HTR-8/SVneo (cell line): Measurements from ENCODE around the gene DEXI.

Experiments used
- DNase-seq: peaks from one replicate; pipeline ENCODE4 v3.0.0; 2011; ENCODE audit warnings: low spot score, mixed read lengths; ENCODE audit not compliant: insufficient read length
- FAIRE-seq: peaks from 2 replicates; lab custom pipeline; 2011; peaks lifted over from hg19 to GRCh38; lab: Jason Lieb, UNC

DEXI gene

GRCh38 chr16:10942352-10943063 is at the start of gene DEXI:
DEXI (minus strand) TSS chr16:10942468; CDS start chr16:10942005, 463 bp downstream.
- DNase-seq, result peak; percentile 97
- FAIRE-seq, result peak; percentile 44

DNA sequence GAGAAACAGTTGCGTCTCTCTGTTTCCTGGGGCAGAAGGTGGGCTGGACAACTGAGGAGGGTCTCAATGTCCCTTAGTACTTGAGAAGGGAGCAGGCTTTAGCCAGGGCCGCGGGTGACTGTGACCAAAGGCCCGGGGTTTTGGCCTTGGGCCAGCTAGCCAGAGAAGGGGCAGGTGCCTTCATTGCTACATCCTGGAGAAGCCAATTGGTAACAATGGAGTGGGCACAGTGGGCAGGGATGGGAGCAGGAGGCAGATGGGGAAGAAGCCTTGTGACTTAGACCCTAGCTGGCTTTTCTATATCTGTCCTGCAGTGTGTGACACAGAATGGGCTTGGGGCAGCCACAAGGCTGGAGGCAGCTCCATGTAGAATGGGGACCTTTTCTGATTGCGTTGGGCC is 48.1 kb upstream of the DEXI start:
- DNase-seq (no peak), FAIRE-seq (no peak)

DNA sequence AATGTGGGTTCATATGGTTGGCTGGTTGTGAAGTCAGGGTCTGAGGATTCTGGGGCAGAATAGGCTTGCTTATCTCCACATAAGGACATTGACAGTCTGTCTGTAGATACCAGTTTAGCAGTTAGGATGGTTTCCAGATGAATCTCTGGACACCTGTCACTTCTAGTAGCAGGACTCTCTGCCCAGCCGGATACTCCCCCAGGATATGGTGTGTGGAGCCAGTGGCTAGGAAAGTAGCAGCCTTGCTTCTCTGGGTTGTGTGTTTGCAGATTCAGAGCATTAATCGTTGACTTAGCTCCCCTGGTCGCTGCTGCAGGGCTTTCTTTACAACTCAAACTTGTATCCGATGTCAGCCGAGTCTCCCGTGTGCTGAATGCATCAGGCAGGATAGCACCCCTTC is 47.3 kb upstream of the DEXI start:
- no peak for FAIRE-seq

GRCh38 chr16:10988879-10989278 is 46.6 kb upstream of the DEXI start:
- DNase-seq, result no peak
- no peak for FAIRE-seq

More for the DNA sequence above, 47.3 kb upstream of the DEXI start:
- DNase-seq, result no peak

- FAIRE-seq (no peak), DNase-seq (no peak)
Measured at GRCh38 chr16:10988164-10988803, 46.0 kb upstream of the DEXI start.

GRCh38 chr16:10987361-10988163 is 45.3 kb upstream of the DEXI start:
- no peak for DNase-seq
- FAIRE-seq, result no peak

DNA sequence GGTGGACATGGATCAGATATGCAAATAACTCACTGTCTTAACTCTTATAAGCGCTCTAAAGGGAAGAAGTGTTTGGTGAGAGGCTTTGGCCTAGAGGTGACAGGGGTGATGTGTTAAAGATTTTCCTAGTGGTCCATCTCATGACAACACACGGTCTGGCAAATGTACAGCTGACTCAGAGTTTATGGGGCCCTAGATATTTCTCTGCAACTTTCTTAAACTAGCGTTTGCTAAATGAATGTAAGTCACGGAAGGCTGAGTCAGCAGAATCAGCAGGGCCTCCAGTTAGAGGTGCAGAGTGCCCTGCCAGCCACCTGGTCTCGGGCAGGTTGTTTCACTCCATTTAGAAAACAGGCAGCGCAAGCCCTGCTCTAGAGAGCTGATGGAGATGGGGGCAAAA is 42.2 kb upstream of the DEXI start:
- FAIRE-seq (no peak), DNase-seq (no peak)

- DNase-seq (no peak), FAIRE-seq (no peak)
Measured at GRCh38 chr16:10983159-10983558, 40.9 kb upstream of the DEXI start.

GRCh38 chr16:10982465-10983150 is 40.3 kb upstream of the DEXI start:
- DNase-seq (no peak), FAIRE-seq (no peak)

- no peak for FAIRE-seq
- DNase-seq, result no peak
Measured at GRCh38 chr16:10981697-10982216, 39.5 kb upstream of the DEXI start.

- FAIRE-seq (no peak), DNase-seq (no peak)
Measured at GRCh38 chr16:10980813-10981212, 38.5 kb upstream of the DEXI start.

GRCh38 chr16:10979717-10980601 is 37.7 kb upstream of the DEXI start:
- DNase-seq (no peak), FAIRE-seq (no peak)

GRCh38 chr16:10978871-10979446 is 36.7 kb upstream of the DEXI start:
- DNase-seq, result no peak
- no peak for FAIRE-seq

DNA sequence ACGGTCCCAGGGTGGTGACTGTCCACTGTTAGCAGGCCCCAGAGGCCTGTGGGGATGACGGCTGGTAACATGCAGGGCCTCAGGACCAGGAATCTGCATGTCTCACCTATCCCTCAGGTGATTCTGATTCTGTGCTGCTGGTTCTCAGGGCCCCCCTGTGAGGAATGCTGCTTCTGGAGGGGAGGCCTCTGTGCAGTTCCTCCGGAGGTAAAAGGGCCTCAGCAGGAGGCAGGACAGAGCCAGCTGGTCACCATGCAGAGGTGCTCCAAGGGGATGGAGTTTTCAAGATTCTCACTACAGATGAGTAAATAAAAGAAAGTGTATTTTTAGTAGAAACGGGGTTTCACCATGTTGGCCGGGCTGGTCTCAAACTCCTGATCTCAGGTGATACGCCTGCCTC is 35.9 kb upstream of the DEXI start:
- FAIRE-seq (no peak), DNase-seq (no peak)

GRCh38 chr16:10976634-10977033 is 34.4 kb upstream of the DEXI start:
- FAIRE-seq, result no peak
- no peak for DNase-seq

GRCh38 chr16:10972819-10973464 is 30.7 kb upstream of the DEXI start:
- no peak for FAIRE-seq
- no peak for DNase-seq

GRCh38 chr16:10972108-10972818 is 30.0 kb upstream of the DEXI start:
- DNase-seq (no peak), FAIRE-seq (no peak)

DNA sequence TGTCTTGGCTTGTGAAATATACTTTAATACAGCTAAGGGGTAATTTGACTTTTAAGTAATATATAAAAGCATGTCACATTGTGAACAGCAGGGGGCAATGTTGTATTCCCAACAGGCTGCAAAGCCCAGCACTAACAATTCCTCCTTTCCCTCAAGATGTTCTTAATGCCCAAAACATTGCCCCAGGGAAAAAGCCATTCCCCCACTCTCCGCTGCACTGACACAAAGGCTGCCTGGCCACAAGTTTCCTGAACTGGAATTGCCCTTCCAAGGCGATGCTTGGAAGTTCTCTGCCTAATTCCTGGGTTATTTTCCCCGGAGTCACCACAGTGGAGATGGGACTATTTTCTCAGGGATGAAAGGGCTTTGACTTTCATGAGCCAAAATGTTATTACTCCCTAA is 29.3 kb upstream of the DEXI start:
- FAIRE-seq, result peak; percentile 36
- DNase-seq, result peak; percentile 84
